ENCODE measurements around the gene SARNP.

SARNP gene

GRCh38 chr12:55737581-55738122 is 79.9 kb downstream of the SARNP start:
- H3K4me1 ChIP-seq (ENCODE audit: control insufficient read depth, low read depth, low read length) = peaks cover 3% of the 10 kb centered on the region
- H3K79me2 ChIP-seq (ENCODE audit: control insufficient read depth, insufficient read depth, low read length) = no peaks in the 10 kb centered on the region
- H3K27me3 ChIP-seq (ENCODE audit: insufficient read depth, low read length, poor library complexity) = no peaks in the 10 kb centered on the region
- peak overlapping the region; percentile 13 for H3K18ac ChIP-seq (ENCODE audit: low read length)
- WGBS (ENCODE audit: extremely low coverage, insufficient coverage, low lambda C conversion rate) = no CpG with 5 or more reads among the region's 4 CpGs
- peak; percentile 58 for DNase-seq
- no peak overlapping the region for H2BK5ac ChIP-seq (ENCODE audit: low read length)
- H3K4ac ChIP-seq (ENCODE audit: low read depth, low read length) = no peak overlapping the region
- no peak overlapping the region for H3K4me3 ChIP-seq (ENCODE audit: low read length)
- H3K79me1 ChIP-seq (ENCODE audit: low read length) = no peaks in the 10 kb centered on the region
- no peak overlapping the region for H3K23ac ChIP-seq (ENCODE audit: low read length)
- H2BK120ac ChIP-seq (ENCODE audit: low read depth, low read length) = no peak overlapping the region
- peak overlapping the region; percentile 17 for H3K9ac ChIP-seq (ENCODE audit: low read length)
- H3K36me3 ChIP-seq (ENCODE audit: control insufficient read depth, insufficient read depth, low read length) = no peaks in the 10 kb centered on the region
- no peak overlapping the region for H2AK5ac ChIP-seq (ENCODE audit: low read length)
- H4K8ac ChIP-seq (ENCODE audit: low read depth, low read length) = no peak overlapping the region
- no peak overlapping the region for H4K5ac ChIP-seq (ENCODE audit: low read length)
- no peak overlapping the region for H2BK15ac ChIP-seq (replicated peaks; ENCODE audit: low read depth)
- H3K56ac ChIP-seq (ENCODE audit: low read length) = peak overlapping the region; percentile 84
- peak overlapping the region; percentile 15 for H3K4me2 ChIP-seq (ENCODE audit: low read length)
- H3K27ac ChIP-seq (ENCODE audit: low read depth, low read length) = peak overlapping the region; percentile 46

DNA sequence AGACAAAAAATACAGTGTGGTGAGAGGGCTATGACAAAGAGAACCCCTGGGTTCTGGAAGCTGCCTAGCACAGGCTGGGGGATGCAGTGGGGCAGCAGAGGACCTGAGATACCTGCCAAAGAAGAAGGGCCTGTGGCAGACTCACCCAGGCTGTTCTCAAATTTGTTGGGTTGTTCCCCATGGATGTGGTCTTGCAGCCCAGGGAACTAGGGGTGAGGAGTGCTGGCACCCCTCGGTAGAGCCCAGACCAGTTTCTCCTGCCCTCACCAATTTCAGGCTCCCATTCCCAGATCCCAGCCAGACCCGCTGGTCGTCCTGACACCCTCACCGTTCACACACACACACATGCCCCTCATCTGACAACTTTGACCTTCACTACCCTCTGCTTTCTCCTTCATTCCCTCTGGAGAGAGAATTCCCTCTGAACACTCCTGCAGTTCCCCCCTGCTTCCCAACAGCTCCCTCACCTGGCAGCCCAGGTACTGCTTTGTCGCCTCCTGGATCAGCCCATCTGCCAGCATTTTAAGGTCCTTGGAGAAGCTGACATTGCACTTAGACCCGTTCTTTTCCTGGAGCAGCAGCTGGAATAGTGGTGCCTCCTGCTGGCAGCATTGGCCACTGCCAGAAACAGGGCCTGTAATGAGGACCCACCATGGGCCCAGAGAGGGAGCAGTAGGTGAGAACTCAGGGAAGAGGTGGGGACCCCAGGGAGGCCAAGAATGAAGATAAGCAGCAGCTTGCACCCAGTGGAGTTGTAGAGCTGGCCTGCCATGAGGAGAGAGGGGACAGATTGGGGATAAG is 80.5 kb downstream of the SARNP start:
- Histone ChIP-seq H4K8ac (ENCODE audit: low read depth, low read length) (no peak overlapping the region), H3K27me3 (ENCODE audit: insufficient read depth, low read length, poor library complexity) (no peaks in the 10 kb centered on the region), H3K56ac (ENCODE audit: low read length) (no peak overlapping the region), H3K18ac (ENCODE audit: low read length) (no peak overlapping the region), H2BK5ac (ENCODE audit: low read length) (no peak overlapping the region), H2BK120ac (ENCODE audit: low read depth, low read length) (no peak overlapping the region), H2AK5ac (ENCODE audit: low read length) (no peak overlapping the region), H3K27ac (ENCODE audit: low read depth, low read length) (no peak overlapping the region), H3K9ac (ENCODE audit: low read length) (no peak overlapping the region), H3K4me2 (ENCODE audit: low read length) (no peak overlapping the region), H3K4me1 (ENCODE audit: control insufficient read depth, low read depth, low read length) (peaks cover under 1% of the 10 kb centered on the region), H3K79me2 (ENCODE audit: control insufficient read depth, insufficient read depth, low read length) (no peaks in the 10 kb centered on the region), H4K5ac (ENCODE audit: low read length) (no peak overlapping the region), H2BK15ac (replicated peaks; ENCODE audit: low read depth) (no peak overlapping the region), H3K36me3 (ENCODE audit: control insufficient read depth, insufficient read depth, low read length) (no peaks in the 10 kb centered on the region), H3K4me3 (ENCODE audit: low read length) (no peak overlapping the region), H3K4ac (ENCODE audit: low read depth, low read length) (no peak overlapping the region), H3K23ac (ENCODE audit: low read length) (no peak overlapping the region), H3K79me1 (ENCODE audit: low read length) (no peaks in the 10 kb centered on the region)
- no CpG with 5 or more reads among the region's 6 CpGs for WGBS (ENCODE audit: extremely low coverage, insufficient coverage, low lambda C conversion rate)
- DNase-seq = peak; percentile 98

- H3K23ac ChIP-seq (ENCODE audit: low read length) = no peak overlapping the region
- no peak overlapping the region for H3K4me3 ChIP-seq (ENCODE audit: low read length)
- H3K56ac ChIP-seq (ENCODE audit: low read length) = peak overlapping the region; percentile 25
- H2BK120ac ChIP-seq (ENCODE audit: low read depth, low read length) = no peak overlapping the region
- H3K27ac ChIP-seq (ENCODE audit: low read depth, low read length) = no peak overlapping the region
- H2BK15ac ChIP-seq (replicated peaks; ENCODE audit: low read depth) = no peak overlapping the region
- H4K8ac ChIP-seq (ENCODE audit: low read depth, low read length) = no peak overlapping the region
- no peaks in the 10 kb centered on the region for H3K27me3 ChIP-seq (ENCODE audit: insufficient read depth, low read length, poor library complexity)
- no CpG with 5 or more reads among the region's 3 CpGs for WGBS (ENCODE audit: extremely low coverage, insufficient coverage, low lambda C conversion rate)
- H3K36me3 ChIP-seq (ENCODE audit: control insufficient read depth, insufficient read depth, low read length) = no peaks in the 10 kb centered on the region
- H3K18ac ChIP-seq (ENCODE audit: low read length) = no peak overlapping the region
- H4K5ac ChIP-seq (ENCODE audit: low read length) = no peak overlapping the region
- H3K4ac ChIP-seq (ENCODE audit: low read depth, low read length) = no peak overlapping the region
- DNase-seq = no peak
- no peaks in the 10 kb centered on the region for H3K79me1 ChIP-seq (ENCODE audit: low read length)
- no peak overlapping the region for H3K4me2 ChIP-seq (ENCODE audit: low read length)
- no peaks in the 10 kb centered on the region for H3K4me1 ChIP-seq (ENCODE audit: control insufficient read depth, low read depth, low read length)
- no peak overlapping the region for H2BK5ac ChIP-seq (ENCODE audit: low read length)
- H3K79me2 ChIP-seq (ENCODE audit: control insufficient read depth, insufficient read depth, low read length) = no peaks in the 10 kb centered on the region
- no peak overlapping the region for H2AK5ac ChIP-seq (ENCODE audit: low read length)
- no peak overlapping the region for H3K9ac ChIP-seq (ENCODE audit: low read length)
These were observed 81.4 kb downstream of the SARNP start for GRCh38 chr12:55736076-55736475.

- DNase-seq = no peak
These were observed 82.9 kb downstream of the SARNP start for GRCh38 chr12:55734595-55734994.

DNA sequence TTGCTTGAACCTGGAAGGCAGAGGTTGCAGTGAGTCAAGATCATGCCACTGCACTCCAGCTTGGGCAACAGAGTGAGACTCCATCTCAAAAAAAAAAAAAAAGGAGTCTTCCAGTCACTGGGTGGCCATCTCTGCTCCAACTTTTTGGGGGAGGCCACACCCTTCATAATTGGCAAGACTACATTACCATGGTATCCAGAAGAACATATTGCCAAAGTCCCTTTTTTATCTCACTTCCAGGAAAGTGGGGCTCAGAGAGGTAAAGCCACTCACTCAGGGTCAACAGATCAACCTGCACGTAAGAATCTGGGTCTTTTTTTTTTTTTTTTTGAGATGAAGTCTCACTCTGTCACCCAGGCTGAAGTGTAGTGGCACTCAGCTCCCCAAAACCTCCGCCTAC is 83.7 kb downstream of the SARNP start:
- no peak overlapping the region for H4K8ac ChIP-seq (ENCODE audit: low read depth, low read length)
- no peak overlapping the region for H3K9ac ChIP-seq (ENCODE audit: low read length)
- H3K18ac ChIP-seq (ENCODE audit: low read length) = no peak overlapping the region
- no peaks in the 10 kb centered on the region for H3K79me2 ChIP-seq (ENCODE audit: control insufficient read depth, insufficient read depth, low read length)
- H3K56ac ChIP-seq (ENCODE audit: low read length) = no peak overlapping the region
- no peaks in the 10 kb centered on the region for H3K27me3 ChIP-seq (ENCODE audit: insufficient read depth, low read length, poor library complexity)
- no peak overlapping the region for H3K27ac ChIP-seq (ENCODE audit: low read depth, low read length)
- H2BK5ac ChIP-seq (ENCODE audit: low read length) = no peak overlapping the region
- peaks cover 2% of the 10 kb centered on the region for H3K4me1 ChIP-seq (ENCODE audit: control insufficient read depth, low read depth, low read length)
- no peak overlapping the region for H3K4me2 ChIP-seq (ENCODE audit: low read length)
- H3K4ac ChIP-seq (ENCODE audit: low read depth, low read length) = no peak overlapping the region
- no peaks in the 10 kb centered on the region for H3K79me1 ChIP-seq (ENCODE audit: low read length)
- no peak overlapping the region for H2BK120ac ChIP-seq (ENCODE audit: low read depth, low read length)
- H4K5ac ChIP-seq (ENCODE audit: low read length) = no peak overlapping the region
- no peak for DNase-seq
- no peak overlapping the region for H3K4me3 ChIP-seq (ENCODE audit: low read length)
- WGBS (ENCODE audit: extremely low coverage, insufficient coverage, low lambda C conversion rate) = no CpG with 5 or more reads among the region's 2 CpGs
- H3K36me3 ChIP-seq (ENCODE audit: control insufficient read depth, insufficient read depth, low read length) = no peaks in the 10 kb centered on the region
- H2BK15ac ChIP-seq (replicated peaks; ENCODE audit: low read depth) = no peak overlapping the region
- H3K23ac ChIP-seq (ENCODE audit: low read length) = no peak overlapping the region
- no peak overlapping the region for H2AK5ac ChIP-seq (ENCODE audit: low read length)

More at GRCh38 chr12:55734595-55734994, 82.9 kb downstream of the SARNP start:
- Histone ChIP-seq H4K8ac (ENCODE audit: low read depth, low read length) (no peak overlapping the region), H4K5ac (ENCODE audit: low read length) (no peak overlapping the region), H2BK120ac (ENCODE audit: low read depth, low read length) (no peak overlapping the region), H3K4me3 (ENCODE audit: low read length) (no peak overlapping the region), H2BK15ac (replicated peaks; ENCODE audit: low read depth) (no peak overlapping the region), H3K79me1 (ENCODE audit: low read length) (no peaks in the 10 kb centered on the region), H3K4me1 (ENCODE audit: control insufficient read depth, low read depth, low read length) (peaks cover 2% of the 10 kb centered on the region), H2AK5ac (ENCODE audit: low read length) (no peak overlapping the region), H3K4me2 (ENCODE audit: low read length) (no peak overlapping the region), H3K23ac (ENCODE audit: low read length) (no peak overlapping the region), H3K9ac (ENCODE audit: low read length) (no peak overlapping the region), H3K27ac (ENCODE audit: low read depth, low read length) (no peak overlapping the region), H3K18ac (ENCODE audit: low read length) (no peak overlapping the region), H3K4ac (ENCODE audit: low read depth, low read length) (no peak overlapping the region), H3K27me3 (ENCODE audit: insufficient read depth, low read length, poor library complexity) (no peaks in the 10 kb centered on the region), H3K56ac (ENCODE audit: low read length) (no peak overlapping the region), H3K79me2 (ENCODE audit: control insufficient read depth, insufficient read depth, low read length) (no peaks in the 10 kb centered on the region), H3K36me3 (ENCODE audit: control insufficient read depth, insufficient read depth, low read length) (no peaks in the 10 kb centered on the region), H2BK5ac (ENCODE audit: low read length) (no peak overlapping the region)
- WGBS (ENCODE audit: extremely low coverage, insufficient coverage, low lambda C conversion rate) = no CpG with 5 or more reads among the region's 3 CpGs

Measured in mesendoderm (in vitro differentiated cells).